ENCODE data around the gene TTC14.

Gene TTC14

DNA sequence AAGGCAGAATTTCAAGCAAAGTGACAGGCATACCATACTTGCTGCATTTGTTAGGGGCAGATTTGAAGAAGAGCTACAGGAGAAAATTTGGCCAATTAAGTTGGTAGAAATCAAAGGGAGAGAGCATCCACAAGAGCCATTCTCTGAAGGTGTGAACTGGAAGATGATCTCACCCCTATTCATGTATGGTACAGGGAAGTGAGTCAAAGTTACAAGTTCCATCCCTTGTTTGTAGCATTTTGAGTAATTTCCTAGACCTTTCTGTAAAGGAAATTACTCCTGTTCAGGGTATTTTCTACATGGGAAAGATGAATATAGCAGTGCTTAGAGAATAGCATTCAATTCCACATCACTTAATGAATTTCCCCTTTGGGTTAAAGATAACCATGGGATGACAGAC lies 28.4 kb downstream of the TTC14 start:
- no peak for DNase-seq (ENCODE audit: low read depth in 2 of 2)

DNA sequence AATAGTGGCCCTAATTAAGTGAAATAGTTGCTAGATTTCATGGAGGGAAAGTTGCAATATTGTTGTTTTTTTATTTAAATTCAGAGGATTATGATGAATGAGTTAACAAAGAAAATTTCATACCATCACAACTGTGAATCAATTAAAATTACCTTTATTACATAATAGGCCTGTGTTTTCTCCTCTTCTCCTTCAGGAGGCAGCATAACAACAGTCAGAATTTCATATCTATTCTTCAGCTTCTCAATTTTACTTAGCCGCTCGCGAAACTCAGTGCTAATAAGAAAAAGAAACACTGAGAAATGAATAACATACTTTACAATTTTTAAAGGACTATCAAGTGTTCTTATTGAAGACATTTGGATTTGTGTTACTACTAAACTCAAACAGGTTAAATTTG lies 29.4 kb downstream of the TTC14 start:
- no peak for DNase-seq (ENCODE audit: low read depth in 2 of 2)

DNA sequence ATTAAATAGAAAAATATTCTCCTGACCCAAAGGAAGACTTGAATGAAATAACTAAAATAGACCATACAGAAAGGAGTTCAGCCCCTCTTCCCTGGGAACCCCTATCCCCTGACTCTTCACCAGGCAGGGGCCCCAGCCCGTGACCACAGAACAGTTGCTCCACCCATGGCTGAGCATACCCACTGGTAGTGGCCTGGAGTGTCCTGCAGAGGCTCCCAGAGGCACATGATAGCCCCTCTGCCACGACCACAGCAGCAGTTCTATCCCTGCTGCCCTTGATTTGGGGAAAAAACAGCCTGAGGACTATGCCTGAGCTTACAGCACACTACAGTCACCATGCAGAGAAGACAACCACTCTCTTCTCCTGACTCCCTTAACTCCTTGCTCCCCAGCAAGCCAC lies 31.8 kb downstream of the TTC14 start:
- no peak for DNase-seq (ENCODE audit: low read depth in 2 of 2)

DNA sequence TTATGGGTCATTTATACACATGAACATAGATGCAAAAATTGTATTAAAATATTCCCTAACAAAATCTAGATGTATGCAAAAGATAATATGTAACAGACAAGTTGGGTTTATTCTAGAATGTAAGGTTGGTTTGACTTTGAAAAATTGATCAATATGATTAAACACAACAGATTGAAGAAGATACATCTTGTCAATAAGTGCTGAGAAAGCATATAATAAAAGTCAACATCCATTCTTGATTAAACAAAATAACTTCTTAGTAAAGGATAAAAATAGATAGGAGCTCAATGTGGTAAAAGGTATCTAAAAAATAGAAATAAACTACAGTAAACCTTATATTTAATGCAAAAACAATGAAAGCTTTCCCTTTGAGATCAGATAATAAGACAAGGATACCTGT lies 39.0 kb downstream of the TTC14 start:
- DNase-seq (ENCODE audit: low read depth in 2 of 2): no peak

DNA sequence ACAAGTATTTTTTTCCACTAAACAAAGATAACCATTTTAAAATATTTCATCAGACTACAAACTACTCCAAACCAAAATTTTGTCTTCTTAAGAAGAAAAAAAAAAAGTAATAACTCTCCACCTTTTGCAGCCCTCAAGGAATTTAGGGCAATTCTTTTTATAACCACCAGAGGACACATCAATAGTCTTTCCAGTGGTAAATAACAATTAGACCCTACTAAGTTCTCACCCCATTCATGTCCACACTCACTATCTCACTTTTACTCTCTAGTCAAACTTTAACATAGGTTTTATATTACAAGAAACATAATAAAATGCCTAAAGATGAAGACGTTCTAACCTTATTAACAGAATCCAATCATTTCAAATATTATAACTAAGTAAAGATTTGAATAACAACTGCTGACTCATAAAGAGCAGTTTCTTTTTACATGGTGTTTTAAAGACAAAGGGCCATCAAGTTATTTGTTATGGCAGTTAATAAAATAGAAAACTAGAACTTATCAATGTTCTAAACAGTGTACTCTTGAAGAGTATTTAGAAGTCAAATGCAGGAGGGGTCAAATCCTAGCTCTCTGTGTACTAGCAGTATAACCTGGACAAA lies 44.3 kb downstream of the TTC14 start:
- no peak for DNase-seq (ENCODE audit: low read depth in 2 of 2)

DNA sequence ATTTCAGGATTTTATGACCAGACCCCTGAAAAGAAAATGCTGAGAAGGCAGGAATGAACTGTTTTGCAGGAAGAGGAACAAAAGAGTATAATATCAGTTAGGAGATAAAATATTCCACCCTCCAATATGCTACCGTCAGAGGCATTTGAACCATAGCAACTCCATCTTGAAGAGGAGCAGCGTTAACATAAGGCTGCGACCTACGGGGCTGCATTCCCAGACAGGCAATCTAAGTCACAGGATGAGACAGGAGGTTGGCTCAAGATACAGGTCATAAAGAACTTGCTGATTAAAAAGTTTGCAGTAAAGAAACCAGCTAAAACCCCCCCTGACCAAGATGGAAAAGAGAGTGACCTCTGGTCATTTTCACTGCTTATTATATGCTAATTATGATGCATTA lies 54.4 kb downstream of the TTC14 start:
- no peak for DNase-seq (ENCODE audit: low read depth in 2 of 2)

DNA sequence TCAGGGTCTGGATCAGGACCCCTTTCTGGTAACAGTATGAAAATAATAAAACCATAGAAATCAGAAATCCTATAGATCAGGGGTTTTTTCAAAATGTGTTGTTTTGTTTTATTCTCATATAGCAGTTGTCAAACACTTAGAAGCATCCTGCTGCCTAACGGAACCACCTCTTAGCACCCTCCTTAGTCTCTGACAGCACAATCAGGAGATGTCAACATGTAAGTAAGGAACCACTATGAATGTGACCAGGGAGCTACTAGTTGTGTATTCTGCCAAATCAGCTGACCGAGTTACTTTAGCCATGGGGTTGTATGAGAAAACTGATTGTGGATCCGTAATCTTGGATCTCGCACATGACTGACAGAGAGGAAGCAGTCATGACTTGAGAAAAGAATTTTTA lies 55.1 kb downstream of the TTC14 start:
- DNase-seq (ENCODE audit: low read depth in 2 of 2): no peak

Measured in activated CD4-positive, alpha-beta T cell treated with anti-CD3 and anti-CD28 coated beads for 24 hours (primary cell).